Adipose tissue (tissue), 3 donors: ENCODE data around the gene KCNJ15. TPM values are rescaled to one million over a fixed set of nuclear protein-coding genes. Genes with fewer than 3 reads are reported as not detected.

Experiments
- H3K27ac ChIP-seq: one replicate; pipeline ENCODE4 v1.5.1; 2013; ENCODE audit warnings: low read depth, low read length
- WGBS, 3 donors: extraction: QIAGEN DNeasy Blood & Tissue Kit; methylation state at CpG; one replicate each; pipeline ENCODE4 v1.1.7; 2013; 5-methylcytosine and 5-hydroxymethylcytosine counted together
- polyA plus RNA-seq, 3 donors: library from polyadenylated mRNA; stranded (reverse); fragments of 200-250 nt; gene quantifications; one replicate each; pipeline ENCODE4 v1.2.3, GENCODE V29; 2013
- donor health status: healthy with polysubstance abuse.
- donor health status: Bipolar disorder and iron deficiency.
- donor health status: healthy.

The KCNJ15 gene
- polyA plus RNA-seq, 3 donors: 2.9 to 8.5 (median 6.6) TPM

- 82 to 87% (median 86%) methylated on average over 9 of the region's 9 CpGs for WGBS, 3 donors
- no peak overlapping the region for H3K27ac ChIP-seq
Measured at GRCh38 chr21:38310646-38311485, 54.1 kb downstream of the KCNJ15 start.

- 70 to 93% (median 87%) methylated on average over 6 of the region's 6 CpGs for WGBS, 3 donors
- no peak overlapping the region for H3K27ac ChIP-seq
Measured at GRCh38 chr21:38311765-38312164, 55.0 kb downstream of the KCNJ15 start.

GRCh38 chr21:38312822-38313221 lies 56.0 kb downstream of the KCNJ15 start:
- WGBS, 3 donors: 32 to 97% (median 81%) methylated on average over 1 of the region's 1 CpG
- no peak overlapping the region for H3K27ac ChIP-seq

- no peak overlapping the region for H3K27ac ChIP-seq
- 84 to 90% (median 86%) methylated on average over 3 of the region's 3 CpGs for WGBS, 3 donors
Measured at GRCh38 chr21:38314558-38314957, 57.8 kb downstream of the KCNJ15 start.

- 51 to 70% (median 67%) methylated on average over 2 of the region's 2 CpGs for WGBS, 3 donors
- no peak overlapping the region for H3K27ac ChIP-seq
Measured at GRCh38 chr21:38315122-38315521, 58.3 kb downstream of the KCNJ15 start.

GRCh38 chr21:38319781-38320180 lies 63.0 kb downstream of the KCNJ15 start:
- no peak overlapping the region for H3K27ac ChIP-seq
- 63 to 77% (median 77%) methylated on average over 7 of the region's 7 CpGs for WGBS, 3 donors

GRCh38 chr21:38321568-38321967 lies 64.8 kb downstream of the KCNJ15 start:
- H3K27ac ChIP-seq: no peak overlapping the region
- WGBS, 3 donors: 70 to 79% (median 72%) methylated on average over 6 of the region's 6 CpGs

GRCh38 chr21:38322311-38322950 lies 65.6 kb downstream of the KCNJ15 start:
- WGBS, 3 donors: 83 to 87% (median 87%) methylated on average over 8 of the region's 8 CpGs
- H3K27ac ChIP-seq: no peak overlapping the region

GRCh38 chr21:38323721-38324531 lies 67.1 kb downstream of the KCNJ15 start:
- H3K27ac ChIP-seq: no peak overlapping the region
- WGBS, 3 donors: 45 to 65% (median 53%) methylated on average over 5 of the region's 5 CpGs

- WGBS, 3 donors: 61 to 95% (median 87%) methylated on average over 2 of the region's 2 CpGs
Measured at GRCh38 chr21:38325216-38325615, 68.4 kb downstream of the KCNJ15 start.

GRCh38 chr21:38325731-38326420 lies 69.1 kb downstream of the KCNJ15 start:
- 75 to 88% (median 83%) methylated on average over 8 of the region's 8 CpGs for WGBS, 3 donors
- no peak overlapping the region for H3K27ac ChIP-seq

More at GRCh38 chr21:38325216-38325615, 68.4 kb downstream of the KCNJ15 start:
- no peak overlapping the region for H3K27ac ChIP-seq

GRCh38 chr21:38326429-38326828 lies 69.6 kb downstream of the KCNJ15 start:
- no peak overlapping the region for H3K27ac ChIP-seq
- WGBS, 3 donors: 85 to 87% (median 87%) methylated on average over 4 of the region's 4 CpGs

GRCh38 chr21:38326899-38327298 lies 70.1 kb downstream of the KCNJ15 start:
- H3K27ac ChIP-seq: no peak overlapping the region
- WGBS, 3 donors: 67 to 80% (median 79%) methylated on average over 4 of the region's 4 CpGs

GRCh38 chr21:38327984-38328383 lies 71.2 kb downstream of the KCNJ15 start:
- H3K27ac ChIP-seq: no peak overlapping the region
- 88 to 96% (median 94%) methylated on average over 1 of the region's 1 CpG for WGBS, 3 donors

- WGBS, 3 donors: 71 to 89% (median 89%) methylated on average over 2 of the region's 2 CpGs
- H3K27ac ChIP-seq: no peak overlapping the region
Measured at GRCh38 chr21:38329162-38329561, 72.4 kb downstream of the KCNJ15 start.

- H3K27ac ChIP-seq: no peak overlapping the region
- 67 to 92% (median 88%) methylated on average over 2 of the region's 2 CpGs for WGBS, 3 donors
Measured at GRCh38 chr21:38330666-38331065, 73.9 kb downstream of the KCNJ15 start.

- WGBS, 3 donors: 77 to 83% (median 79%) methylated on average over 8 of the region's 8 CpGs
- no peak overlapping the region for H3K27ac ChIP-seq
Measured at GRCh38 chr21:38333301-38334272, 76.8 kb downstream of the KCNJ15 start.
